Colonic mucosa (tissue), 4 donors: ENCODE data around the gene NPC1L1. TPM values are rescaled to one million over a fixed set of nuclear protein-coding genes. Genes with fewer than 3 reads are reported as not detected.
"Not testable (repeated sequence)": the region's sequence is repeated elsewhere in the genome, so short reads cannot be mapped to it uniquely, and the experiment has no call there.

Source experiments
- DNase-seq: peaks from one replicate; pipeline ENCODE4 v3.0.0-alpha.2; 2020
- H3K27ac ChIP-seq: fragments of 200-600 bp; one replicate; pipeline ENCODE4 v1.8.0; 2021
- H3K27me3 ChIP-seq: fragments of 200-600 bp; one replicate; pipeline ENCODE4 v1.8.0; 2021
- H3K36me3 ChIP-seq: fragments of 200-600 bp; one replicate; pipeline ENCODE4 v1.8.0; 2021
- H3K4me1 ChIP-seq: fragments of 200-600 bp; one replicate; pipeline ENCODE4 v1.8.0; 2021; ENCODE audit warnings: mild to moderate bottlenecking
- H3K4me3 ChIP-seq: fragments of 200-600 bp; one replicate; pipeline ENCODE4 v1.8.0; 2021
- H3K9ac ChIP-seq, 2 donors: one replicate each; pipeline ENCODE4 v1.7.0; 2013; ENCODE audit warnings: control low read depth in 2 of 2, low read depth in 2 of 2, low read length in 2 of 2
- H3K9me3 ChIP-seq: fragments of 200-600 bp; one replicate; pipeline ENCODE4 v1.8.0; 2021
- intact Hi-C: fragments of 100-400 bp; cut with DNase I; formaldehyde crosslinking; loops from one replicate; pipeline ENCODE4 v1.14.1; 2022
- total RNA-seq, 2 donors: library from RNA; stranded (reverse); fragmentation: NEBNext Ultra II Directional in 1 of 2; extraction: Animal tissue kit (Norgen Biotek cat#: 25700) in 1 of 2; gene quantifications; one replicate each; pipeline ENCODE4 v1.2.1, GENCODE V29; 2021
- TF ChIP-seq, protein P1 (sequence below): fragments of 200-600 bp; IDR thresholded peaks from one replicate; pipeline ENCODE4 v1.8.0; 2022; ENCODE audit warnings: antibody characterized with exemption, mild to moderate bottlenecking
- donor health status: healthy.
- donor health status: DM: no; HTN: no; CAD: no.
- donor health status: DM: no; HTN: no; CAD: no.

The NPC1L1 gene
- total RNA-seq, 2 donors from 2014 or later, result 0.10 to 0.11 TPM

DNA sequence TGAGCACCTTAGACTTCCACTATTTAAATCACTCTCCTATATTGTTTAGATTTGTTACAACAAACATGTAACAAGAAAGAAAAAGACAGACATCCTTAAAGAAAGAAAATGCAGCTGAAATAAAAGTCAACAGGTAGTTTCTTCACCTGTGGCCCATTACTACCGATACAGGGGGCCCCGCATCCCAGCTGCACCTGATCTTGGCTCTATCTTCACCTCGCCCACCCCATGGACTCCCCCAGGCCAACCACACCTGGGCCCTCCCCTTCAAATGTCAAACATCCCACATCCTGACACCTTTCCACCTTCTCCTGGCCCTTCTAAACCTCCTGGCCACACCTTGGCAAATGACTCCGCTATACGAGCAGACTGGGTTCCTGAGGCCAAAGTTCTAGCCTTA lies 25.6 kb upstream of the NPC1L1 start:
- Histone ChIP-seq H3K27me3 (no peaks in the 10 kb centered on the region), H3K4me1 (no peaks in the 10 kb centered on the region), H3K36me3 (peaks cover 40% of the 10 kb centered on the region), H3K9ac (no peak overlapping the region), H3K4me3 (no peak overlapping the region), H3K27ac (no peak overlapping the region), H3K9me3 (no peaks in the 10 kb centered on the region)
- DNase-seq, result no peak
- TF ChIP-seq, protein P1, sequence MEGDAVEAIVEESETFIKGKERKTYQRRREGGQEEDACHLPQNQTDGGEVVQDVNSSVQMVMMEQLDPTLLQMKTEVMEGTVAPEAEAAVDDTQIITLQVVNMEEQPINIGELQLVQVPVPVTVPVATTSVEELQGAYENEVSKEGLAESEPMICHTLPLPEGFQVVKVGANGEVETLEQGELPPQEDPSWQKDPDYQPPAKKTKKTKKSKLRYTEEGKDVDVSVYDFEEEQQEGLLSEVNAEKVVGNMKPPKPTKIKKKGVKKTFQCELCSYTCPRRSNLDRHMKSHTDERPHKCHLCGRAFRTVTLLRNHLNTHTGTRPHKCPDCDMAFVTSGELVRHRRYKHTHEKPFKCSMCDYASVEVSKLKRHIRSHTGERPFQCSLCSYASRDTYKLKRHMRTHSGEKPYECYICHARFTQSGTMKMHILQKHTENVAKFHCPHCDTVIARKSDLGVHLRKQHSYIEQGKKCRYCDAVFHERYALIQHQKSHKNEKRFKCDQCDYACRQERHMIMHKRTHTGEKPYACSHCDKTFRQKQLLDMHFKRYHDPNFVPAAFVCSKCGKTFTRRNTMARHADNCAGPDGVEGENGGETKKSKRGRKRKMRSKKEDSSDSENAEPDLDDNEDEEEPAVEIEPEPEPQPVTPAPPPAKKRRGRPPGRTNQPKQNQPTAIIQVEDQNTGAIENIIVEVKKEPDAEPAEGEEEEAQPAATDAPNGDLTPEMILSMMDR, result no peak
- intact Hi-C loops, result loop anchor here (5.0 kb wide), 1 partner anchor 74 kb away; the partner anchor contains the start of gene NUDCD3

DNA sequence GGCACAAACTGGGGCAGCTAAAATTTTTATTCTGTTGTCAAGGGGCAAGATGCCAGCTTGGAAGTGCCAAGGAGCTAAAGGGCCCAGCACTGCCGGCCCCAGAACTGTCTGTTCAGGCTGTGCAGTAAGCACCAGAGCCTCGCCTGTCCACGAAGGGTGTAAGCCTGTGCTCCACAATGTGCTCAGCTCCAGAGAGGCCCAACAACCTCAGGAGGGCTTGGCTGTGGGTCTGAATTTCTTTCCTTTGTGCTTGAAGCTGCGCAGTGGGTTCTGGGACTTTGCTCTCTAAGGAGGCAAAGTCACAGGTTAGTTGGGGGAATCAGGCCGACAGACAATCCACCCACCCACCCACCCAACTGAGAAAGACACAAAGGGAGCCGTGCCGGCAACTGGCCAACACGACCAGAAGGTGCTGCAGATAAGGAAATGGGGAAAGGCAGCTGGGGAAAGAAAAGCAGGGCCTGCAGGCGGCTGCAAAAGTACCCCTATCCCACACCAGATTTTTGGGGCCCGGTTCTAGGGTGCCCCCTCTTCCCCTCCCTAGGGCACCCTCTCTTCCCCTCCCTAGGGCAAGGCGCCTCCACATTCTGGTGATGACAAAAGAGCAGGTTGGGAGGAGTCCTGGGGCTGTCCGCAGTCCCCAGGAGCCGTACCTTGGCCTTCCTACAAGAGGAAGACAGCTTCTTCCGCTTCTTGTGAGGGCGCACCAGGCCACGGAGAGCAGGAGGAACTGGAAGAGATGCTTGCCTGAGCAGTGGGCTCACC lies 24.8 kb upstream of the NPC1L1 start:
- no peak overlapping the region for H3K27ac ChIP-seq
- no peaks in the 10 kb centered on the region for H3K9me3 ChIP-seq
- no peak overlapping the region for H3K9ac ChIP-seq
- H3K4me3 ChIP-seq, result no peak overlapping the region
- TF ChIP-seq, protein P1, result no peak
- H3K27me3 ChIP-seq, result no peaks in the 10 kb centered on the region
- H3K36me3 ChIP-seq, result peaks cover 33% of the 10 kb centered on the region
- H3K4me1 ChIP-seq, result no peaks in the 10 kb centered on the region
- no peak for DNase-seq
- intact Hi-C loops, result loop anchor here (2.0 to 5.0 kb wide), 2 partner anchors 74 to 325 kb away; partner anchors contain the start of gene NUDCD3

DNA sequence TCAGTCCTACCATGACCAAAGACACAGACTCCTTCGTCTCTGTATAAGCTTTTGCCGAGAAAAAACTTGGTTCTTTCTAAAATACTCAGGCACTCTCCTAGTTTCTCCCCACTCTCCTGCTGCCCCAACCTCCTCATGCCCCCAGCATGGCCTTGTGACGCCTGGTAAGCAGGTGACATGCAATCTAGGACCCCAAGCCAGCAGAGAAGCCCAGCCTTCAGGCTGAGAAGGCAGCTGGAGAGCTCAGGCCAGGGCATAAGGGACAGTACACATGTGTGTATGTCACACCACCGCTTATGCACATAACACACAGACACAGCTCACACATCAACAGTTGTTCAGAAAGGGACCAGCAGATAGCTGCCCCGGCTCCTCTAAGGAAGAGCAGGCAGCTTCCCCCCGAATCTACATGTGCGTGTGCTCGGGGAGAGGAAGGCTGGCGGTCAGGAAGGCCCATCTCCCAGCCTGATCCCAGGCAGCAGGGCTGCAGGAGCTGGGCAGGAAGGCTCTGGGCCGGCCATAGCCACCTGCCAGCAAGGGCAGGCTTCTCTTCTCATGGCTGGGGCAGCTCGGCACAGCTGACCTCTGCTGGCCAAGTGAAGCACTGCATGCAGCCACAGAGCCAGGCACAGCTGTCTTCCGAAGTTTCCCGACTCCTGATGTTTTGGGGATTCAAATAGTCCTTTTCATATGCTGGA lies 24.1 kb upstream of the NPC1L1 start:
- peak; percentile 68 for DNase-seq
- intact Hi-C loops, result loop anchor here (2.0 to 5.0 kb wide), 2 partner anchors 73 to 324 kb away; partner anchors contain the start of gene NUDCD3
- Histone ChIP-seq H3K9ac (no peak overlapping the region), H3K27me3 (no peaks in the 10 kb centered on the region), H3K36me3 (peaks cover 26% of the 10 kb centered on the region), H3K9me3 (no peaks in the 10 kb centered on the region), H3K4me3 (no peak overlapping the region), H3K4me1 (no peaks in the 10 kb centered on the region), H3K27ac (no peak overlapping the region)
- TF ChIP-seq, protein P1, result peak; percentile 99

DNA sequence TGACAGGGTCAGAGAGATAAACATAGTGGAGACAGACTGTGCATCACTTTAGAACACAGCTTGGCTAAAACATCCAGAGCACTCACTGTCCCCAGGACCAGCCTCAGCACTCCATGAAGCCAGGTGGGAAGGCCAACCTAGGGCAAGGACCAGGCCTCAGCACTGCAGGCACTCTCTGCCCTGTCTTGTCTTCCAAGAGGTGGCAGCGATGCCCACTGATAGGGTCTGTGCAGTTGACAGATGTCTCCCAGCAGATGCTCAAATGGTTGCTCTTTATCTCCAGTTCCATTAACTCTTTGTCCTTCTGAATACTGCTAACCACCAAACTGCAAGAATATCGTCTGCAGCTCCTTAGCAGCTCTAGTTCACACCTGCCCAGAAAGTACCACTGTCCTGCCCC lies 23.5 kb upstream of the NPC1L1 start:
- Histone ChIP-seq H3K27ac (no peak overlapping the region), H3K4me1 (no peaks in the 10 kb centered on the region), H3K9ac (no peak overlapping the region), H3K36me3 (peaks cover 20% of the 10 kb centered on the region), H3K27me3 (no peaks in the 10 kb centered on the region), H3K9me3 (no peaks in the 10 kb centered on the region), H3K4me3 (no peak overlapping the region)
- intact Hi-C loops, result loop anchor here (2.0 to 5.0 kb wide), 2 partner anchors 72 to 324 kb away; partner anchors contain the start of gene NUDCD3
- DNase-seq, result no peak
- TF ChIP-seq, protein P1, result no peak

DNA sequence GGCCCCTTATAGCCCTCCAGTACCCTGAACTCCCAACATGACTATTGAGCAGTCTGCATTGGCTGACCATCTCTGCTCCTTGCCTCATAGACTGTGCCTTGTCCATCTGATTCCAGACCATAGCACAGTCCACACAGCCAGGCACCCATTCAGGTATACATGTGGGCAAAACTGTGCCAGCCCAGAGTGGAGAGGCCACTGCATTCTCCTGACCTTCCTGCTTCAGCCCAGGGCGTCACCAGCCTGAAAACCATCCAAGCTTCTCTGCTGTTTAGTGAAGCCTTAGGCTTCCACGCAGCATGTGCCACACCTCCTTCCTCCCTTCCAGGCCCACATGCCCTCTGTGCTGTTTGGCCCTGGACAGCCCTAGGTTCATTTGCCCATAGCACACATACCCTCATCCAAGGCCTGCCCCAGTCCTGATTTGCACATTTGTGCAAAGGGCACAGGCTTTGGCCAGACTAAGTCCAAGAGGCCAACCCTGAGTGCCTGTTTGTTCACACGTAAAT lies 22.1 kb upstream of the NPC1L1 start:
- H3K9ac ChIP-seq, result no peak overlapping the region
- H3K4me3 ChIP-seq, result no peak overlapping the region
- no peak overlapping the region for H3K27ac ChIP-seq
- no peaks in the 10 kb centered on the region for H3K27me3 ChIP-seq
- no peak for DNase-seq
- H3K4me1 ChIP-seq, result no peaks in the 10 kb centered on the region
- intact Hi-C loops, result no loop called here
- TF ChIP-seq, protein P1, result no peak
- H3K36me3 ChIP-seq, result peaks cover 11% of the 10 kb centered on the region
- no peaks in the 10 kb centered on the region for H3K9me3 ChIP-seq

DNA sequence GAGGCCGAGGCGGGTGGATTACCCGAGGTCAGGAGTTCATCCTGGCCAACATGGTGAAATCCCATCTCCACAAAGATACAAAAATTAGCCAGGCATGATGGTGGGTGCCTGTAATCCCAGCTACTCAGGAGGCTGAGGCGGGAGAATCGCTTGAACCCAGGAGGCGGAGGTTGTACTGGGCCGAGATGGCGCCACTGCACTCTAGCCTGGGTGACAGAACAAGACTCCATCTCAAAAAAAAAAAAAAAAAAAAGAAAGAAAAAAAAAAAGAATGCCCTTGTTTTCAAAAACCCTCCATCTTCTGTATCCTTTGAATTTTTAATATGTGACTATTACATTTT lies 21.5 kb upstream of the NPC1L1 start:
- H3K4me3 ChIP-seq, H3K9ac ChIP-seq, H3K9me3 ChIP-seq, H3K36me3 ChIP-seq, H3K27me3 ChIP-seq, H3K4me1 ChIP-seq, DNase-seq, H3K27ac ChIP-seq, intact Hi-C loops: not testable (repeated sequence)
